IPS DF 4.7 (cell line): ENCODE measurements around the gene SIMC1.
"Not testable (repeated sequence)": the region's sequence is repeated elsewhere in the genome, so short reads cannot be mapped to it uniquely, and the experiment has no call there.

Experiments used
- DNase-seq: peaks from one replicate; pipeline ENCODE4 v3.0.0-alpha.2; 2013; ENCODE audit warnings: low spot score; ENCODE audit errors: extremely low read depth

The SIMC1 gene

GRCh38 chr5:176214466-176215021, 23.7 kb upstream of the SIMC1 start:
- DNase-seq: not testable (repeated sequence)

- DNase-seq: not testable (repeated sequence)
Measured at GRCh38 chr5:176216393-176216916, 21.8 kb upstream of the SIMC1 start.

- DNase-seq: not testable (repeated sequence)
Measured at GRCh38 chr5:176217188-176217729, 21.0 kb upstream of the SIMC1 start.

- not testable (repeated sequence) for DNase-seq
Measured at GRCh38 chr5:176217764-176218163, 20.5 kb upstream of the SIMC1 start.

GRCh38 chr5:176222006-176222405, 16.2 kb upstream of the SIMC1 start:
- not testable (repeated sequence) for DNase-seq

- not testable (repeated sequence) for DNase-seq
Measured at GRCh38 chr5:176228358-176228757, 9.9 kb upstream of the SIMC1 start.

- not testable (repeated sequence) for DNase-seq
Measured at GRCh38 chr5:176233253-176233652, 5.0 kb upstream of the SIMC1 start.

GRCh38 chr5:176235155-176235554, 3.1 kb upstream of the SIMC1 start:
- peak; percentile 16 for DNase-seq

- not testable (repeated sequence) for DNase-seq
Measured at GRCh38 chr5:176238645-176239283, 540 bp downstream of the SIMC1 start.

- DNase-seq: not testable (repeated sequence)
Measured at GRCh38 chr5:176239304-176239703, 1.1 kb downstream of the SIMC1 start.

GRCh38 chr5:176244318-176244717, 6.1 kb downstream of the SIMC1 start:
- DNase-seq: not testable (repeated sequence)

GRCh38 chr5:176245074-176245473, 6.8 kb downstream of the SIMC1 start:
- not testable (repeated sequence) for DNase-seq

- DNase-seq: not testable (repeated sequence)
Measured at GRCh38 chr5:176245489-176245888, 7.3 kb downstream of the SIMC1 start.

GRCh38 chr5:176250691-176251090, 12.5 kb downstream of the SIMC1 start:
- not testable (repeated sequence) for DNase-seq

GRCh38 chr5:176252171-176252570, 13.9 kb downstream of the SIMC1 start:
- DNase-seq: not testable (repeated sequence)

- DNase-seq: not testable (repeated sequence)
Measured at GRCh38 chr5:176253370-176254065, 15.3 kb downstream of the SIMC1 start.

GRCh38 chr5:176254066-176254393, 15.8 kb downstream of the SIMC1 start:
- not testable (repeated sequence) for DNase-seq

- DNase-seq: not testable (repeated sequence)
Measured at GRCh38 chr5:176257871-176258505, 19.8 kb downstream of the SIMC1 start.

- DNase-seq: not testable (repeated sequence)
Measured at GRCh38 chr5:176260682-176261081, 22.5 kb downstream of the SIMC1 start.

GRCh38 chr5:176266448-176266847, 28.2 kb downstream of the SIMC1 start:
- not testable (repeated sequence) for DNase-seq

GRCh38 chr5:176289018-176289417, 50.8 kb downstream of the SIMC1 start:
- not testable (repeated sequence) for DNase-seq
